NOMO-1 treated with dmso at 0.1 percent for 144 hours (cell line): ENCODE measurements around the gene GRK3.
"Not testable (repeated sequence)": the region's sequence is repeated elsewhere in the genome, so short reads cannot be mapped to it uniquely, and the experiment has no call there.

Source experiments
- DNase-seq: peaks from one replicate; lab custom pipeline; 2025; ENCODE audit not compliant: unreplicated experiment; lab: John Stamatoyannopoulos, UW

Gene GRK3

DNA sequence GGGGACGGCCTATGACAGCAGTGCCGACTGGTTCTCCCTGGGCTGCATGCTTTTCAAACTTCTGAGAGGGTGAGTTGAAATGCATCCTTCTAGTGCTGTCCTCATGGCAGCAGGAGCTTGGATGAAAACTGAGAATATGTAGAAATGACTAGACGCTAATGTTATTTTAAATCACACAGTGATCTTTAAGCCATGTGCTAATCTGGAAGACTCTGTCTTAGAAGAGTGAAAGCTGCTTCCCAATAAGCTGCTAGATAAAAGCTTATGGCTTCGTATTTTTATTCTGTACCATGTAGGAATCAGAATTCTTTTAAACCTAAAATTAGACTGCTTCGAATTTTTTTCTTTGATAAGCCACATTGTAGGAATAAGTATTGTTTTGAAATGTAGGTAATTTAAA lies 130.7 kb downstream of the GRK3 start:
- DNase-seq = no peak

DNA sequence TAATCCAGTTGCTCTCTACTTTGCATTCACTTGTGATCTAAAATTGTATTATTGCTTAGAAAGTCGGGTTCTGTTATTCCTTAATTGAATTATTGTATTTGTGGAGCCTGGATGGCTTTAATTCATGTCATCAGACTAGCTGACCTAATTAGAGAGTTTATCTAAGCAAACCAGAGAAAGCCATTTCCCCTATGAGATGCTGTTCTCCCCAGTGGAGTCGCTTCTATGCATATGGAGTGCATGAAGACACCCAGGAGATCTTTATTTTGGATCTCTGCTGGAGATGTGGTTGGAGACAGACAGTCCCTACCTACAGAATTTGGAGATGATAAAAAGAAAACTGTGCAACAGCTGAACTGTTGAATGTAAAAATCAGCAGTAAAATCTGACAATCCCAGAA lies 132.3 kb downstream of the GRK3 start:
- no peak for DNase-seq

DNA sequence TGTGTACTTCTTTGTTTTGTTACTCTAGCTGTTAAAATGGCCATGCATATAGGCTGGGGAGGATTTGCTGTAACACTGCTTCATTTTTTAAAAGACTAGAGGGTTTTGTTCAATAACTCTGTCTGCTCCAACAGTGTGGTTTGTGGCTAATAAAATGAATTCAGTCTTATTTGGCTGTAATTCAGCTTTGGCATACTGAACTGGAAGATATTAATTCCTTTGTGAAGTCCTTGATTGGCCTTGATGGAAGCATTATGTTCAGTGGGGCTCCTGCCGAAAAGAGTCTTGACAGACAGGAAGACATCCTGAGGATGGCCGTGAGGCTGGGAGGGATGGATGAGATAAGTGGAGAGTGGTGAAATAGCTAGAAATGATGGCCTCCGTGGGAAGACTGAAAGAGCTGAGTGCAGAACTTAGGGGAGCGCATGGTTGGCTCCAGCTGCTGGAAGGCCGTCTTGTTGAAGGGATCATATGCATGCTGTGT lies 132.7 kb downstream of the GRK3 start:
- DNase-seq = no peak

DNA sequence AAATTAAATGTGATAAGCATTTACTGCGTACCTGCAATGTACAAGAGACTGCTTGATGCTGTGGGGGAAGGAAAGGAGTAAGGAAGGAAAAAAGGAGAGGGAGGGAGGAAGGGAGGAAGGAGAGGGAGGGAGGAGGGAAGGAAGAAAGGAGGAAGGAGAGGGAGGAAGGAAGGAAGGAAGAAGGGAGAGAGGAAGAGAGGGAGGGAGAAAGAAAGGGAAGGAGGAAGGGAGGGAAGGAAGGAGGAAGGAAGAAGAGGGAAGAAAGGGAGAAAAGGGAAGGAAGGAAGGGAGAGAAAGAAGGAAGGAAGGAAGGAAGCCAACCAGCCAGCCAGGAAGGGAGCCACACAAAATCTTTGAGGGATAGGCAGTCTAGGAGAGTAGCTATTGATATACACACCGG lies 133.5 kb downstream of the GRK3 start:
- DNase-seq = no peak

- DNase-seq = no peak
These were observed 134.0 kb downstream of the GRK3 start for GRCh38 chr22:25698461-25698860.

DNA sequence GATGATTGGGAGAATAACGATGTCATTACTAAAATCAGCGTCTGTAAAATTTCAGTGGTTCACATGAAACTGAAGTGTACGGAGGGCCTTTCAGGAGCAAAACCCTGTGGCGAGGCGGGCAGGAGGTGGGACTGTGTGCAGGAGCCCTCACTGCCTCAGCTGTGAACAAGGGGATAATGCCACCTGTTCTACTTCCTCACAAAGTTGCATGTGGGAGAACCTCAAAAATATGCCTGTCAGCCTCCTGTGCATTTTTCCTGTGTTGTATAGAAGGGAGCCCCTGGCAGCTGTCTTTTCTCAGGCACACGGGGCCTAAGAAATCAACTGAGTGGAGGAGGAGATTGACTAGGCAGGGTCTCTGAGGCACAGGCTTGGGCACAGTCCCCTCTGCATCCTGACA lies 134.5 kb downstream of the GRK3 start:
- no peak for DNase-seq

- no peak for DNase-seq
These were observed 136.7 kb downstream of the GRK3 start for GRCh38 chr22:25701056-25701780.

GRCh38 chr22:25702040-25702439 lies 137.6 kb downstream of the GRK3 start:
- no peak for DNase-seq

DNA sequence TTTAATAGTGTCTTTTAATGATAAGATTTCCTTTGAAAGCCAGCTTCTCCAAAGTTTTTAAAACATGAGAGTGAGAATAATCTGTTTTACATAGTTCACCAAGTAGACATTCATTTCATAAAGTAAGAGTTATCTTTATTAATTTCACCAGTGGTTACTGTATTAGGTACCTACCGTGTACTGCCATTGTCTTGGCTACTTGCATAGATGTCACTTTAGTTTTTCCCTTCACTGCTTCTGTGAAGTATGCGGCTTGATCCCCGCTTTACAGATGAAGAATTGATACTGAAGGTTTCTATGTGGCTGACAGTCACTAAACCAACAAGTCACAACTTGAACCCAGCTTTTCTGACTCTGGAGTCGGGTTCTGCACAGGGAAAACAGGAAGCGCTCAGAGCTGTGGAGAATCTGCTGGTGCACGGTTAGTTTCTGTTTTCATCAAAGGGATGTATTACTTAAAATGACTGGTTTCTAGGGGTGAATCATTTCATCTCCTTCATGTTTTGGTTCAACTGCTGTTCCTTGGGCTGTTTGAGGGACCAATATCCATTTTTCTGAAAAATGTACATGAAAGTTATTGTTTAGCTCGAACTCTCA lies 138.2 kb downstream of the GRK3 start:
- no peak for DNase-seq

DNA sequence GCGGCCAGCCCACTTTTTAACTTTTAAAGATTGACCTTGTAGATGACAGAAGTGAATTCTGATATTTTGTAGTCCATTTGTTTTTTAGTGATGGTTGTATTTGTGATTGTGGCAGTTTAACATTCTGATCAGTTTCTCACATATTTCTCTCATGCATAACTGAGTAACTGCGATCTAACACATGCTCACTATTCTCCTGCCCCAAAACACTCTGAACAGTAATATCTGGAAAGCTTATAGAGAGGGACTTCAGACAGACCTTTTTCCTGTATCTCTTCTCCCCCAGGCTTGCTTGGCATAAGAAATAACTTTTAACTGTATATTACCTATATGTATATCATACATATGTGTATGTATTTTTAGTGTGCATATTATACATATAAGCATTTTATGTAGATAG lies 140.2 kb downstream of the GRK3 start:
- no peak for DNase-seq

GRCh38 chr22:25706197-25706596 lies 141.7 kb downstream of the GRK3 start:
- DNase-seq = no peak

DNA sequence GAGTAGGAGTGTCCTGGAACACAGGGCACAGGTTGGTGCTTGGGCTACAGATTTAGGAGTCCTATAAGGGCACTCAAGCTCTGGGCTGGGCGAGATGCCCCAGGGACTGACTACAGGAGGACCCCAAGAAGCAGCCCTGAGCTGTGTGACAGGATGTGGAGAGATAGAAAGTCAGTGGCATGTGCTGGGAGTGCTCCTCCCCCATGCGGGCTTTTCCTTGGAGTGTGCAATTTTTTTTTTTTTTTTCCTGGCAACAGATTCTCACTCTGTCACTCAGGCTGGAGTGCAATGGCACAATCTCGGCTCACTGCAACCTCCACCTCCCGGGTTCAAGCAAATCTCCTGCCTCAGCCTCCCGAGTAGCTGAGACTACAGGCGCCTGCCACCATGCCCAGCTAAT lies 144.0 kb downstream of the GRK3 start:
- DNase-seq = not testable (repeated sequence)

DNA sequence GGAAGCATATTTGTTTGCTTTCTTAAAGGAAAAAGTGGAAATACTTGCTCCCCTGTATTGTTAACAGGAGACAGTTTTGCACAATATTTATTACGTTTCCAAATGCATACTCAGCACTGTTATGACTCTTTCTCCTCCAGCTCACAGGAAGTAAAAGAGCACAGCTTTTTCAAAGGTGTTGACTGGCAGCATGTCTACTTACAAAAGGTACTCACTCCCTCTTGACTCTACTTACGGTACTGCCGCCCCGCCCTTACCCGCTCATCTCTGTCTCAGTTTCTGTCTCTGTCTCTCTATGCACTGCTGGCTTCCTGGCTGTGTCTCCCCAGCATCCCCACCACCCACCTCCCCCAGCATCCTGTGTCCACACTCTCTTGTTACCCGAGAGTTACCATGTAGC lies 145.3 kb downstream of the GRK3 start:
- DNase-seq = no peak

DNA sequence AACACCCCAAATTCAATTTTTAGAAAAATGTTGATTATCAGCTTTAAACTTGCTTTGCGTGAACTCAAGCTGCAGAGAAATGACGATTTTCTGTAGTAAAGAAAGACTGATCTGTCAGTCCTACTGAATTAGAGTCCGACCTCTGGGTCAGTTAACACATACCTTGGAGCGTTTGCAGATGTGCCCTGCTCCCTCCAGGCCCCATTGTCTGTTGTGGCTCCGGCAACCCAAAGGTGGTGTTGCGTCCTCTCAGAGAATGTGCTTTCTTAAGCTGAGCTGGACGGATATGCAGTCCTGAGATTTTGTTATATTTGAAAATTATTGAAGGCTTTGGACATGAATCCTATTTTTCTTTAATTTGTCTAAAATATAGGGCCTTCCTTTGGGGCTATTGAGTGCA lies 146.0 kb downstream of the GRK3 start:
- DNase-seq = no peak

GRCh38 chr22:25711491-25711890 lies 147.0 kb downstream of the GRK3 start:
- DNase-seq = no peak

GRCh38 chr22:25712661-25713400 lies 148.4 kb downstream of the GRK3 start:
- DNase-seq = no peak

DNA sequence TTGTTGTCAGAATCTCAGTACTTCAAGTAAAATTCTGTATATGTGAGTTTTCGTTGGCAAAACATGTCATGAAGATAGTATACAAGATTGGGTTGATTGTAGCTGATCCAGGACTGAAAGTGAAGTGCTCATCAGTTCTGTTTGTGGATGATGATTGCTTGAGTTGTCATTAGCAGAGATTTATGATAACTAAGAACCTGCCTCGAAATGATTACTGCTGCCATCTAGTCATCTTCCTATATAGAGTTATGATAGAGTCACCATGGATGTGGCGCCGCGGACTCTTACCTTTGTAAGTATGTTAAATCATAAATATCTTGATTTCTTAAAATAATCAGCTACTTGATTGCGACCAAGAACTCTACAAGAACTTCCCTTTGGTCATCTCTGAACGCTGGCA lies 149.6 kb downstream of the GRK3 start:
- DNase-seq = no peak

- no peak for DNase-seq
These were observed 150.3 kb downstream of the GRK3 start for GRCh38 chr22:25714739-25715138.

GRCh38 chr22:25716637-25717036 lies 152.2 kb downstream of the GRK3 start:
- no peak for DNase-seq

DNA sequence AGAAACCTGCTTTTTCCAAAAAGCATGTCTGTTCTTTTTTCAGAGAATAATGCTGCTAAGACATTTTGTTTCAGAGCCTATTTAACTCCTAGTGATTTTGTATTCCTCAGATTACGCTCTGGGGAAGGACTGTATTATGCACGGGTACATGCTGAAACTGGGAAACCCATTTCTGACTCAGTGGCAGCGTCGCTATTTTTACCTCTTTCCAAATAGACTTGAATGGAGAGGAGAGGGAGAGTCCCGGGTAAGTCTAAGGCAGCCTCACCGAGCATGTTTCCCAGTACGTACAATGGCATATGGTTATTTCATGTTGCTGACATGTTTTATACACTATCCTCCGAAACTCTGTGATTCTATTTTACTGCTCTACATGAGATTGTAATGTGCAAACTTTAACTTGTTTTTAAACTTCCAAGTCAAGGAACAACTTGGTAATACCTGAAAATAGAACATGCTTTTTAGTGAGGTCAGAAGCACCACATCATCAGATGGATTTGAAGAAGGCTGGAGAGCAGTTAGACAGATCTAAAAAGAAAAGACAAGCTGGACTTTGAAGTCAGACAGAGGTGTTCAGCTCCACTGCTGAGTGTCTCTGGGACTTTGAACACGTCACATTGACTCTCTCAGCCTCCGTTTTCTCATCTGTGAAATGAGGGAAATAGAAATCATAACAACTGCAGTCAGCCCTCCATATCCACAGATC lies 153.8 kb downstream of the GRK3 start:
- DNase-seq = no peak

DNA sequence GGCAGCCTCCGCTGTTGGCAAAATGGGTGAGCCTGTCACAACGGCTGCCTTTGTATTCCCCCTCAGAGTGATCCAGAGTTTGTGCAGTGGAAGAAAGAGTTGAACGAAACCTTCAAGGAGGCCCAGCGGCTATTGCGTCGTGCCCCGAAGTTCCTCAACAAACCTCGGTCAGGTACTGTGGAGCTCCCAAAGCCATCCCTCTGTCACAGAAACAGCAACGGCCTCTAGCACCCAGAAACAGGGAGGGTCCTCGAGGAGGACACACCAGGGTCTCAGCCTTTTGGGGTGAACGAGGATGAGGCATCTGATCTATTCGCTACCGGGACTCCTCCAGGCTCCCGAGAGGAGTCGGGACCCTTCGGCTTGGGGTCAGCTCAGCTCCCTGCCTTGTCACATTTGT lies 157.7 kb downstream of the GRK3 start:
- no peak for DNase-seq

DNA sequence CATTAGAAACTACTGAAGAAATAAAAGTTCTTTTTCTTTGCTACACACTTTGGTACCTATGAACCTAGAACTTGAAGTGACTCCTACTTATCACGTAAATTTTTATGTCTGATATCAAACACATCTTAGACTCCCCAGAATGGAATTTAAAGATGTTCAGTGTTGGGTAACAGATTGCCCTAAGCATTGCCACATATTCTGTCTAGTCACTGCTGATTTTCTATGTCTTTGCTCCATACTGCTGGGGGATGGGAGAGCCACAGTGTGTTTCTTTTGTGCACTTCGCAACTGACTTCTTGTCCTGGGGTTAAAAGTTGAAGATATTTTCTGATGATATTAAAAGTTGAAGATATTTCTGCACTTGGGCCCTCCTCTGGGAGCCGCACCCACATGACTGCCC lies 158.2 kb downstream of the GRK3 start:
- no peak for DNase-seq
